ENCODE measurements around the gene PPP1R15B. TPM values are rescaled to one million over a fixed set of nuclear protein-coding genes. Genes with fewer than 3 reads are reported as not detected.

The PPP1R15B gene
- total and polyA plus RNA-seq, 10 of the 15 experiments (the other 5 are each of a cell fraction or from before 2014, with no cell fraction given), result 13.9 to 38.1 (median 26.5) TPM

DNA sequence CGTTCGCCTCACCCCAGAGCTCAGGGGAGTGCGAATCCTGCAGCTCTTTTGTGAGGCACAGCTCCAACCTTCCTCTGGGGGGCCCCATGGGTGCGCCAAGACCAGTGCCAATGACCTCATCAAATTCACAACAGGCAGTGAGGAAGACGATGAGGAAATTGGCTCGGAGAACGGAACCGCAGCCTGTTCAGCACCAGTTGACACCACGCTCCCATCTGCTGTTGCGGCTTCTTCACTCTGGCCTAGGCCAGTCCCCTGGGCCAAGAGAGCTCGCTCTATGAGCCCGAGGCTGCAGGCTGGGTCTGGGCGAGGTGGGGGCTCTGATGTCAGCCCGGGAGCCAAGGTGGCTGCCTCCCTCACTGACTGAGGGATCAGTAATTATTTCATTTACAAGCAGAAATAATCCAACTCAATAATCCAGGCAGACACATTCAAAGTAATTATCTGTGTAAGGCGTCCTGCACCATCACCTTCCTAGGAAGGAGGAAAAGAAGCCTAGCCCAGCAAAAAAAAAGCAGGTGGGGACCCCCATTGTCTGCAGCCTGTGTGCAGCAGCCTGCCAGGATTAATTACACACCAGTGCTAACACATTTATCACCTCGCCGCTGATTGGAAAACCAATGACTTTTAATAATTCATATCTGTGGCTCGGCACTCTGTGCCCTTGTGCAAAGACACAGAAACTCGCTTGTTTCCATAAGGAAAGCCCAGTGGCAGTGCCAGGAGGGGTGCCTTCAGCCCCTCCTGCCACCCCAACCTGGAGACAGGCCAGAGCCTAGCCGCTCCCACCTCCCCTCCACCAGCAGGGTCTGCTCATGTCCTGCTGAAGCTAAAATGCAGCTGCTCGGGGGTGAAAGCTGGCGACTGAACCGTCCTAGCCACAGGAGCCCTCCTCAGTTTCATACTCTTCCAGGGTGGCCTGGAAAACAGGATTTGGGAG is 53.8 kb downstream of the PPP1R15B start:
- no peaks in the 10 kb centered on the region for H3K36me3 ChIP-seq (ENCODE audit: control insufficient read depth in 2 of 2, insufficient read depth in 2 of 2, low read length in 1 of 2)
- no peak overlapping the region for H2AFZ ChIP-seq (ENCODE audit: control insufficient read depth, low read depth, low read length)
- H3K79me2 ChIP-seq (ENCODE audit: control insufficient read depth, insufficient read depth, low read length), result no peaks in the 10 kb centered on the region
- H3K4me1 ChIP-seq (ENCODE audit: control insufficient read depth, insufficient read depth, low read length), result no peaks in the 10 kb centered on the region
- H3K27ac ChIP-seq (ENCODE audit: control insufficient read depth, insufficient read depth), result no peak overlapping the region
- FAIRE-seq (no peak), ATAC-seq (0 out of 3 replicates have a peak, but pooled peaks have one; percentile 21), DNase-seq (ENCODE audit: low read depth, low spot score) (no peak)
- ChIA-PET RAD21 (ENCODE audit: unreplicated experiment) (interaction anchor here (0.7 to 7.2 kb wide), 6 partner anchors 12 to 196 kb away, joined by 3 to 72 read pairs (median 3); no protein-coding TSS in a partner anchor), SMC1A (ENCODE audit: uncharacterized antibody, unreplicated experiment) (interaction anchor here (0.7 to 1.1 kb wide), 3 partner anchors 34 to 143 kb away, joined by 3 to 8 read pairs (median 3); no protein-coding TSS in a partner anchor), CTCF (interaction anchor here (0.7 to 9.4 kb wide), 11 partner anchors 9 to 194 kb away, joined by 3 to 195 read pairs (median 3); partner anchors contain the start of genes GOLT1A and REN), POLR2A (no interaction called here)
- H3K9ac ChIP-seq (ENCODE audit: control insufficient read depth, insufficient read depth, low read length), result no peak overlapping the region
- WGBS (ENCODE audit: insufficient coverage, insufficient replicate concordance, low lambda C conversion rate, missing lambda C conversion rate), result 23% methylated on average over 23 of the region's 23 CpGs
- no peaks in the 10 kb centered on the region for H4K20me1 ChIP-seq (ENCODE audit: control insufficient read depth, insufficient read depth)
- H3K9me3 ChIP-seq (replicated peaks; ENCODE audit: control insufficient read depth, insufficient read depth, low read length), result no peaks in the 10 kb centered on the region
- H3K4me3 ChIP-seq, result no peak overlapping the region
- no TSS peak for BruUV-seq (replicated peaks)
- H3K27me3 ChIP-seq (replicated peaks in 1 of 2; ENCODE audit: control insufficient read depth in 2 of 2, insufficient read depth in 2 of 2, low read length in 1 of 2), result peaks cover 0 to 2% of the 10 kb centered on the region in 2 experiments; a peak in 3 of 4 replicates
- intact Hi-C loops (cut with micrococcal nuclease; ENCODE audit: unreplicated experiment), result no loop called here
- TF ChIP-seq, protein P1, sequence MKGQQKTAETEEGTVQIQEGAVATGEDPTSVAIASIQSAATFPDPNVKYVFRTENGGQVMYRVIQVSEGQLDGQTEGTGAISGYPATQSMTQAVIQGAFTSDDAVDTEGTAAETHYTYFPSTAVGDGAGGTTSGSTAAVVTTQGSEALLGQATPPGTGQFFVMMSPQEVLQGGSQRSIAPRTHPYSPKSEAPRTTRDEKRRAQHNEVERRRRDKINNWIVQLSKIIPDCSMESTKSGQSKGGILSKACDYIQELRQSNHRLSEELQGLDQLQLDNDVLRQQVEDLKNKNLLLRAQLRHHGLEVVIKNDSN (IDR thresholded peaks at IDR 0.05; ENCODE audit: borderline replicate concordance, extremely low read length, insufficient read depth, low read depth, low read length), result no peak
- TF ChIP-seq NFIC (IDR thresholded peaks at IDR 0.05; ENCODE audit: low read depth, low read length), result no peak
- no peak overlapping the region for H3K4me2 ChIP-seq (ENCODE audit: control insufficient read depth, insufficient read depth)
- in situ Hi-C loops (cut with MboI), result no loop called here

DNA sequence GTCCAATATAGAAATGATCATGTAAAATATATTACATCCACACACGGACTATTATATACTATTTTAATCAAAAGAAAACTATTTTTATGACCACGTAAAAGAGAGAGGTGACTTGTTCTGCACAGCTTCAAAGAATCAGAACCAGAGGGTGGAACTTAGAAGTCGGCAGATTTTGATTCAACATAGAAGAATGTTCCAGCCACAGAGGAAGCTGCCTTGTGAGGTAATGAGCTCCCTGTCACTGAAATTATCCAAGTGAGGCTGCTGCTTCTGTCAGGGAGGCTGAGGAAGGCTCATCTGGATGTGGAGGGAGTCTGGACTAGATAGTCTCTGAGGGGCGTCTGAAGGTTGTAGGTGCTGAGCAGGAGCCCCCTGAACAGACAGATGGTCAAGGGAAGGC is 54.6 kb downstream of the PPP1R15B start:
- Histone ChIP-seq H3K4me1 (ENCODE audit: control insufficient read depth, insufficient read depth, low read length) (no peaks in the 10 kb centered on the region), H3K4me3 (no peak overlapping the region), H3K9me3 (replicated peaks; ENCODE audit: control insufficient read depth, insufficient read depth, low read length) (no peaks in the 10 kb centered on the region), H3K27me3 (replicated peaks in 1 of 2; ENCODE audit: control insufficient read depth in 2 of 2, insufficient read depth in 2 of 2, low read length in 1 of 2) (peaks cover 0 to 2% of the 10 kb centered on the region in 2 experiments; a peak in 3 of 4 replicates), H3K79me2 (ENCODE audit: control insufficient read depth, insufficient read depth, low read length) (no peaks in the 10 kb centered on the region), H4K20me1 (ENCODE audit: control insufficient read depth, insufficient read depth) (no peaks in the 10 kb centered on the region), H3K9ac (ENCODE audit: control insufficient read depth, insufficient read depth, low read length) (no peak overlapping the region), H3K36me3 (ENCODE audit: control insufficient read depth in 2 of 2, insufficient read depth in 2 of 2, low read length in 1 of 2) (no peaks in the 10 kb centered on the region), H2AFZ (ENCODE audit: control insufficient read depth, low read depth, low read length) (no peak overlapping the region), H3K4me2 (ENCODE audit: control insufficient read depth, insufficient read depth) (no peak overlapping the region), H3K27ac (ENCODE audit: control insufficient read depth, insufficient read depth) (no peak overlapping the region)
- no peak for DNase-seq (ENCODE audit: low read depth, low spot score)
- in situ Hi-C loops (cut with MboI), result no loop called here
- ChIA-PET POLR2A (no interaction called here), SMC1A (ENCODE audit: uncharacterized antibody, unreplicated experiment) (interaction anchor here (1.1 kb wide), 2 partner anchors 42 to 143 kb away, joined by 3 to 8 read pairs; no protein-coding TSS in a partner anchor), CTCF (interaction anchor here (0.6 to 9.4 kb wide), 7 partner anchors 21 to 228 kb away, joined by 3 to 195 read pairs (median 3); partner anchors contain the start of gene REN), RAD21 (ENCODE audit: unreplicated experiment) (interaction anchor here (0.9 to 1.2 kb wide), 4 partner anchors 31 to 98 kb away, joined by 3 to 4 read pairs (median 3); no protein-coding TSS in a partner anchor)
- WGBS (ENCODE audit: insufficient coverage, insufficient replicate concordance, low lambda C conversion rate, missing lambda C conversion rate), result 2% methylated on average over 4 of the region's 4 CpGs
- ATAC-seq, result no peak
- intact Hi-C loops (cut with micrococcal nuclease; ENCODE audit: unreplicated experiment), result no loop called here
- FAIRE-seq, result no peak
- BruUV-seq (replicated peaks), result no TSS peak
- TF ChIP-seq ASH2L (IDR thresholded peaks at IDR 0.05; ENCODE audit: borderline replicate concordance, low read depth) (no peak), HDGF (IDR thresholded peaks at IDR 0.05) (no peak), FOS (IDR thresholded peaks at IDR 0.05; ENCODE audit: borderline replicate concordance, extremely low read depth, insufficient read length) (no peak), ZNF274 (IDR thresholded peaks at IDR 0.05; ENCODE audit: insufficient read depth, insufficient read length) (no peak), ATF3 (IDR thresholded peaks at IDR 0.05; ENCODE audit: borderline replicate concordance, extremely low read depth, low read depth, low read length) (no peak), TBL1XR1 (IDR thresholded peaks at IDR 0.05; ENCODE audit: low read depth, low read length) (no peak), CHD1 (IDR thresholded peaks at IDR 0.05; ENCODE audit: low read depth, low read length) (no peak), ZNF384 (IDR thresholded peaks at IDR 0.05; ENCODE audit: borderline replicate concordance, low read depth, low read length) (no peak), EGR1 (IDR thresholded peaks at IDR 0.05; ENCODE audit: borderline replicate concordance in 1 of 2, low read depth in 2 of 2, low read length in 2 of 2) (no peak)

All from GM12878 (cell line).